AG09319 (cell line): ENCODE data around the gene THY1.

ENCODE experiments used
- DNase-seq: peaks from one replicate; pipeline ENCODE4 v3.0.0-alpha.2; 2010; ENCODE audit warnings: low read depth; ENCODE audit errors: extremely low read depth
- CTCF ChIP-seq: IDR thresholded peaks from 2 replicates; pipeline ENCODE4 v1.5.1; 2011; ENCODE audit warnings: low read depth, mild to moderate bottlenecking, inconsistent platforms, low read length, moderate library complexity

Gene THY1

GRCh38 chr11:119421941-119422808 is 797 bp downstream of the THY1 start:
- DNase-seq = no peak
- TF ChIP-seq CTCF = no peak; the same call in 1 of the 2 replicates

GRCh38 chr11:119421351-119421750 is 1.6 kb downstream of the THY1 start:
- no peak for TF ChIP-seq CTCF
- DNase-seq = no peak

- DNase-seq = no peak
- no peak for TF ChIP-seq CTCF
These were observed 2.3 kb downstream of the THY1 start for GRCh38 chr11:119420631-119421030.

GRCh38 chr11:119419834-119420492 is 3.0 kb downstream of the THY1 start:
- no peak for DNase-seq
- TF ChIP-seq CTCF = no peak

GRCh38 chr11:119419246-119419645 is 3.7 kb downstream of the THY1 start:
- no peak for DNase-seq
- no peak for TF ChIP-seq CTCF

GRCh38 chr11:119418759-119419158 is 4.2 kb downstream of the THY1 start:
- DNase-seq = no peak
- TF ChIP-seq CTCF = no peak

- no peak for TF ChIP-seq CTCF
- peak; percentile 71 for DNase-seq
These were observed 5.0 kb downstream of the THY1 start for GRCh38 chr11:119417726-119418540.
